A673 (cell line): ENCODE measurements around the gene BTNL2.

Experiments used
- EZH2 ChIP-seq: fragments of 200-600 bp; sonication (generic); IDR thresholded peaks from 2 replicates; pipeline ENCODE4 v1.6.1; 2017; ENCODE audit warnings: borderline replicate concordance, low read depth, mild to moderate bottlenecking, mixed read lengths, antibody characterized with exemption, low read length; ENCODE audit not compliant: poor library complexity, severe bottlenecking
- TF ChIP-seq, protein P1 (sequence below): fragments of 300-800, 200-600 bp; sonication (generic); conservative IDR thresholded peaks from 2 replicates; pipeline ENCODE4 v1.5.1; 2017; ENCODE audit warnings: low read depth, mild to moderate bottlenecking, antibody characterized with exemption, low read length, moderate library complexity, mixed read lengths

DNA sequence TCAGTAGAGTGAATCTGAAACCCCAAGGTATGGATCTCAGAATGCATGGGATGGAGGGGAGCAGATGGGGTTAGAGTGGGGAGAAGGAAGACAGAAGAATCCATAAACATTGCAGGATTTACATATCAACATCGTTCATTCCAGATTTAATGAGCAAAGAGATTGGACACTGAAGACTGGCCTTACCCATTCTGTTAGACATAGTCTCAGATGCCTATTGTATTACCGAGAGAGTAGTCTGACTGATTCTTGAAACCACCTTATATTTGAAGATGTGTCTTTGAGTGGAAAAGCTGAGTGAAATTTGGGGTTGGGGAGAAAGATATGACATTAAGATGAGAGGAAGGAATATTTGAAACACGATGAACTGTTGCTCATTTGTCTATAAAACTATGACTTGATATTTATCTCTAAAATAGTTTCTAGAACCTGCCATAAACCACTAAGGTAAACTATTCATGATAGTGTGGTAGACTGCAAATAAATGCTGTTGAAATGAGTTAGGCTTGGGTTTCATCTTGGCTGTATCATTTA lies 38.4 kb upstream of the BTNL2 start:
- TF ChIP-seq EZH2, result no peak
- TF ChIP-seq, protein P1, sequence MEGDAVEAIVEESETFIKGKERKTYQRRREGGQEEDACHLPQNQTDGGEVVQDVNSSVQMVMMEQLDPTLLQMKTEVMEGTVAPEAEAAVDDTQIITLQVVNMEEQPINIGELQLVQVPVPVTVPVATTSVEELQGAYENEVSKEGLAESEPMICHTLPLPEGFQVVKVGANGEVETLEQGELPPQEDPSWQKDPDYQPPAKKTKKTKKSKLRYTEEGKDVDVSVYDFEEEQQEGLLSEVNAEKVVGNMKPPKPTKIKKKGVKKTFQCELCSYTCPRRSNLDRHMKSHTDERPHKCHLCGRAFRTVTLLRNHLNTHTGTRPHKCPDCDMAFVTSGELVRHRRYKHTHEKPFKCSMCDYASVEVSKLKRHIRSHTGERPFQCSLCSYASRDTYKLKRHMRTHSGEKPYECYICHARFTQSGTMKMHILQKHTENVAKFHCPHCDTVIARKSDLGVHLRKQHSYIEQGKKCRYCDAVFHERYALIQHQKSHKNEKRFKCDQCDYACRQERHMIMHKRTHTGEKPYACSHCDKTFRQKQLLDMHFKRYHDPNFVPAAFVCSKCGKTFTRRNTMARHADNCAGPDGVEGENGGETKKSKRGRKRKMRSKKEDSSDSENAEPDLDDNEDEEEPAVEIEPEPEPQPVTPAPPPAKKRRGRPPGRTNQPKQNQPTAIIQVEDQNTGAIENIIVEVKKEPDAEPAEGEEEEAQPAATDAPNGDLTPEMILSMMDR, result no peak
